H1 (cell line): Measurements from ENCODE around the gene TMPRSS13. TPM values are rescaled to one million over a fixed set of nuclear protein-coding genes. Genes with fewer than 3 reads are reported as not detected.

ENCODE experiments used
- CTCF ChIA-PET: fragments of 300-600 bp; sonication (Branson Sonifier 250); formaldehyde crosslinking; loops from one replicate; lab custom pipeline; 2021; ENCODE audit not compliant: partially characterized antibody; lab: Charles Lee
- POLR2A ChIA-PET: fragments of 300-600 bp; sonication (Branson Sonifier 250); formaldehyde crosslinking; loops from one replicate; lab custom pipeline; 2021; ENCODE audit warnings: inconsistent platforms; ENCODE audit not compliant: partially characterized antibody; lab: Charles Lee
- DNase-seq, 2 experiments: peaks; one replicate each; pipeline versions ENCODE4 v3.0.0 to v3.0.0-alpha.2; 2010 to 2022; ENCODE audit warnings: low spot score in 2 of 2, low read depth in 1 of 2, mixed read lengths in 1 of 2
- FAIRE-seq: peaks from 2 replicates; lab custom pipeline; 2011; peaks lifted over from hg19 to GRCh38; lab: Jason Lieb, UNC
- H2AFZ ChIP-seq: 2 replicates; pipeline ENCODE4 v1.8.1; 2012; ENCODE audit warnings: low read length, inconsistent platforms
- H2AK5ac ChIP-seq: 2 replicates; pipeline ENCODE4 v1.6.1; 2013; ENCODE audit warnings: low read depth, low read length
- H2BK120ac ChIP-seq: replicated peaks from 2 replicates; pipeline ENCODE3; 2013; ENCODE audit warnings: low read depth, low read length, inconsistent platforms
- H2BK12ac ChIP-seq: 2 replicates; pipeline ENCODE4 v1.6.1; 2013; ENCODE audit warnings: low read depth, low read length
- H2BK15ac ChIP-seq: 2 replicates; pipeline ENCODE4 v1.6.1; 2013; ENCODE audit warnings: low read length
- H2BK20ac ChIP-seq: 2 replicates; pipeline ENCODE4 v1.6.1; 2013; ENCODE audit warnings: low read length
- H2BK5ac ChIP-seq: 2 replicates; pipeline ENCODE4 v1.6.1; 2013; ENCODE audit warnings: low read depth, low read length
- H3K14ac ChIP-seq: 2 replicates; pipeline ENCODE4 v1.6.1; 2013; ENCODE audit warnings: inconsistent platforms; ENCODE audit not compliant: insufficient read length
- H3K18ac ChIP-seq: 2 replicates; pipeline ENCODE4 v1.6.1; 2013; ENCODE audit warnings: low read length; ENCODE audit errors: extremely low read depth
- H3K23ac ChIP-seq: 2 replicates; pipeline ENCODE4 v1.6.1; 2013; ENCODE audit warnings: inconsistent platforms; ENCODE audit not compliant: insufficient read length
- H3K23me2 ChIP-seq: 2 replicates; pipeline ENCODE4 v1.6.1; 2013; ENCODE audit warnings: low read depth, low read length
- H3K27ac ChIP-seq: 2 replicates; pipeline ENCODE4 v1.6.1; 2011; ENCODE audit warnings: low read depth, low read length, inconsistent platforms
- H3K27me3 ChIP-seq, 4 experiments: replicated peaks in 1 of 4; 1 replicate in 1 of 4; 2 replicates in 3 of 4; pipeline versions ENCODE4 v1.6.1 to v1.8.1; 2011 to 2013; ENCODE audit warnings: low read length in 3 of 4, mild to moderate bottlenecking in 3 of 4, inconsistent platforms in 2 of 4, mixed read lengths in 2 of 4, moderate library complexity in 1 of 4; ENCODE audit not compliant: control insufficient read depth in 3 of 4, insufficient read depth in 3 of 4; ENCODE audit errors: extremely low read depth in 1 of 4
- H3K36me3 ChIP-seq, 4 experiments: 2 replicates each; pipeline versions ENCODE4 v1.6.1 to v1.8.1; 2011 to 2013; ENCODE audit warnings: mild to moderate bottlenecking in 4 of 4, low read length in 3 of 4, moderate library complexity in 2 of 4, control low read depth in 1 of 4, inconsistent platforms in 1 of 4; ENCODE audit not compliant: insufficient read depth in 4 of 4, control insufficient read depth in 2 of 4
- H3K4ac ChIP-seq: replicated peaks from 2 replicates; pipeline ENCODE3; 2013; ENCODE audit warnings: low read length, low read depth, mixed read lengths, inconsistent platforms; ENCODE audit not compliant: insufficient read length
- H3K4me1 ChIP-seq, 4 experiments: replicated peaks in 1 of 4; 1 replicate in 1 of 4; 2 replicates in 3 of 4; pipeline versions ENCODE4 v1.6.1 to v1.8.1; 2011 to 2013; ENCODE audit warnings: low read length in 3 of 4, inconsistent platforms in 2 of 4, mixed read lengths in 1 of 4; ENCODE audit not compliant: insufficient read depth in 4 of 4, control insufficient read depth in 3 of 4
- H3K4me2 ChIP-seq, 2 experiments: 2 replicates each; pipeline versions ENCODE4 v1.6.1 to v1.8.1; 2011 to 2013; ENCODE audit warnings: low read depth in 2 of 2, low read length in 2 of 2, control low read depth in 1 of 2, inconsistent platforms in 1 of 2, mild to moderate bottlenecking in 1 of 2; ENCODE audit not compliant: insufficient read depth in 1 of 2
- H3K4me3 ChIP-seq, 4 experiments: fragments of 200-600, 300-600 bp in 1 of 4; sonication (generic), shearing (Covaris generic), sonication (Bioruptor Twin) in 1 of 4; 2 replicates each; pipeline versions ENCODE4 v1.5.1 to v1.8.1; 2011 to 2016; ENCODE audit warnings: low read length in 4 of 4, low read depth in 3 of 4, control low read depth in 2 of 4, inconsistent platforms in 2 of 4, mild to moderate bottlenecking in 2 of 4, mixed read lengths in 1 of 4, moderate library complexity in 1 of 4; ENCODE audit not compliant: insufficient read depth in 2 of 4; ENCODE audit errors: extremely low read depth in 1 of 4
- H3K56ac ChIP-seq: replicated peaks from 2 replicates; pipeline ENCODE3; 2013; ENCODE audit warnings: low read depth, mild to moderate bottlenecking, mixed read lengths, low read length, inconsistent platforms; ENCODE audit not compliant: insufficient read length
- H3K79me1 ChIP-seq: 2 replicates; pipeline ENCODE4 v1.6.1; 2013; ENCODE audit warnings: low read depth, low read length, control low read depth
- H3K79me2 ChIP-seq, 2 experiments: 2 replicates each; pipeline versions ENCODE4 v1.6.1 to v1.8.1; 2012 to 2013; ENCODE audit warnings: low read length in 2 of 2, mild to moderate bottlenecking in 2 of 2, inconsistent platforms in 1 of 2; ENCODE audit not compliant: insufficient read depth in 2 of 2, control insufficient read depth in 1 of 2
- H3K9ac ChIP-seq, 4 experiments: replicated peaks in 1 of 4; 1 replicate in 1 of 4; 2 replicates in 3 of 4; pipeline versions ENCODE4 v1.6.1 to v1.8.1; 2011 to 2013; ENCODE audit warnings: low read depth in 3 of 4, low read length in 3 of 4, control low read depth in 2 of 4, mild to moderate bottlenecking in 2 of 4, moderate library complexity in 2 of 4, inconsistent platforms in 1 of 4; ENCODE audit errors: extremely low read depth in 1 of 4
- H3K9me3 ChIP-seq, 2 experiments: 2 replicates each; pipeline versions ENCODE4 v1.6.1 to v1.8.1; 2012 to 2013; ENCODE audit warnings: mild to moderate bottlenecking in 2 of 2, moderate library complexity in 2 of 2, control low read depth in 1 of 2, inconsistent platforms in 1 of 2, low read depth in 1 of 2, low read length in 1 of 2, mixed read lengths in 1 of 2; ENCODE audit not compliant: insufficient read depth in 2 of 2
- H4K20me1 ChIP-seq, 2 experiments: replicated peaks in 1 of 2; 2 replicates each; pipeline versions ENCODE3 to v1.8.1; 2011 to 2013; ENCODE audit warnings: inconsistent platforms in 2 of 2, low read length in 2 of 2, mild to moderate bottlenecking in 1 of 2; ENCODE audit not compliant: insufficient read depth in 2 of 2, control insufficient read depth in 1 of 2
- H4K5ac ChIP-seq: 2 replicates; pipeline ENCODE4 v1.6.1; 2013; ENCODE audit warnings: low read length, low read depth, mixed read lengths, inconsistent platforms; ENCODE audit not compliant: insufficient read length
- H4K8ac ChIP-seq: 2 replicates; pipeline ENCODE4 v1.8.0; 2013; ENCODE audit warnings: mild to moderate bottlenecking, moderate library complexity, low read length, inconsistent platforms; ENCODE audit not compliant: insufficient read depth; ENCODE audit errors: extremely low read depth
- H4K91ac ChIP-seq: replicated peaks from 2 replicates; pipeline ENCODE3; 2013; ENCODE audit warnings: low read length, mixed read lengths, inconsistent platforms; ENCODE audit not compliant: insufficient read length
- CEBPB ChIP-seq: IDR thresholded peaks from 2 replicates; pipeline ENCODE4 v1.6.1; 2012; ENCODE audit warnings: low read depth, low read length
- EZH2 ChIP-seq: fragments of 200-600 bp; sonication (generic); IDR thresholded peaks from 2 replicates; pipeline ENCODE4 v1.7.1; 2012; ENCODE audit warnings: low read depth, mild to moderate bottlenecking, moderate library complexity, low read length, inconsistent platforms; ENCODE audit not compliant: severe bottlenecking
- GABPA ChIP-seq: IDR thresholded peaks from 2 replicates; pipeline ENCODE4 v1.6.1; 2011; ENCODE audit warnings: mild to moderate bottlenecking, low read length, moderate library complexity, borderline replicate concordance; ENCODE audit not compliant: insufficient read depth
- NRF1 ChIP-seq: IDR thresholded peaks from 2 replicates; pipeline ENCODE4 v1.6.1; 2011; ENCODE audit warnings: mild to moderate bottlenecking, low read depth, low read length, improper control_type of control experiment
- PHF8 ChIP-seq: fragments of 200-600 bp; sonication (generic); conservative IDR thresholded peaks from 2 replicates; pipeline ENCODE4 v1.7.1; 2012; ENCODE audit warnings: low read depth, mild to moderate bottlenecking, inconsistent platforms, low read length, moderate library complexity
- POLR2AphosphoS5 ChIP-seq: IDR thresholded peaks from 2 replicates; pipeline ENCODE4 v1.6.1; 2011; ENCODE audit warnings: low read depth, low read length
- RXRA ChIP-seq: IDR thresholded peaks from 2 replicates; pipeline ENCODE4 v1.6.1; 2011; ENCODE audit warnings: low read depth, mild to moderate bottlenecking, low read length, moderate library complexity; ENCODE audit not compliant: insufficient read depth
- TAF7 ChIP-seq: optimal IDR thresholded peaks from 2 replicates; pipeline ENCODE3; 2011; ENCODE audit warnings: low read depth, mild to moderate bottlenecking, inconsistent platforms, low read length, moderate library complexity, borderline replicate concordance
- WGBS, 2 experiments: shearing (Covaris generic) in 1 of 2; methylation state at CpG; one replicate each; pipeline versions ENCODE4 v1.1.6 to v1.1.7; 2013 to 2015; ENCODE audit warnings: low lambda C conversion rate in 2 of 2, mixed read lengths in 2 of 2, inconsistent platforms in 1 of 2, low coverage in 1 of 2, missing lambda C conversion rate in 1 of 2; ENCODE audit not compliant: insufficient replicate concordance in 2 of 2, insufficient coverage in 1 of 2, insufficient read length in 1 of 2; ENCODE audit errors: extremely low coverage in 1 of 2, missing lambda C conversion rate in 1 of 2; 5-methylcytosine and 5-hydroxymethylcytosine counted together
- polyA plus RNA-seq, 7 experiments: library from polyadenylated mRNA; depleted of rRNA in 3 of 7; stranded (reverse) in 5 of 7; unstranded in 2 of 7; fragments of >200 nt in 5 of 7; fragments of 200-250 nt in 2 of 7; gene quantifications; 1 replicate in 5 of 7; 2 replicates in 1 of 7; 4 replicates in 1 of 7; pipeline versions ENCODE4 v1.2.1 to v1.2.3, GENCODE V29; 2011 to 2013; ENCODE audit warnings: missing spikeins in 2 of 7, mixed read lengths in 2 of 7
- total RNA-seq: library from RNA; stranded (reverse); fragmentation: NEBNext Ultra II Directional; extraction: Animal tissue kit (Norgen Biotek cat#: 25700); gene quantifications from 2 replicates; pipeline ENCODE4 v1.2.1, GENCODE V29; 2021

TMPRSS13 gene
- total and polyA plus RNA-seq, 2 of the 8 experiments (the other 6 are each of a cell fraction or from before 2014, with no cell fraction given): 0.61 to 0.79 TPM

- H2BK5ac ChIP-seq: no peak overlapping the region
- H2BK15ac ChIP-seq: no peak overlapping the region
- H4K20me1 ChIP-seq: no peaks in the 10 kb centered on the region
- H2BK120ac ChIP-seq: no peak overlapping the region
- no peak overlapping the region for H4K8ac ChIP-seq
- no peaks in the 10 kb centered on the region for H3K23me2 ChIP-seq
- H4K5ac ChIP-seq: no peak overlapping the region
- H3K79me1 ChIP-seq: no peaks in the 10 kb centered on the region; the same call in 1 of the 2 replicates
- no peak overlapping the region for H3K9ac ChIP-seq
- no peak overlapping the region for H2AFZ ChIP-seq
- ChIA-PET CTCF (interaction anchor here (0.7 to 12.4 kb wide), 13 partner anchors 8 to 174 kb away, joined by 3 to 134 read pairs (median 4); partner anchors contain the start of gene TMPRSS13), POLR2A (interaction anchor here (1.0 kb wide), 1 partner anchor 15 kb away, joined by 3 read pairs; no protein-coding TSS in a partner anchor)
- DNase-seq: peak in 1 of 2 experiments; percentile 19
- no peaks in the 10 kb centered on the region for H3K27me3 ChIP-seq
- H3K36me3 ChIP-seq: no peaks in the 10 kb centered on the region
- H3K4me2 ChIP-seq: no peak overlapping the region
- no peak overlapping the region for H3K23ac ChIP-seq
- H2AK5ac ChIP-seq: no peak overlapping the region
- H3K14ac ChIP-seq: no peak overlapping the region
- no peak overlapping the region for H3K4me3 ChIP-seq
- no peaks in the 10 kb centered on the region for H3K9me3 ChIP-seq
- FAIRE-seq: no peak
- H3K56ac ChIP-seq: no peak overlapping the region
- TF ChIP-seq TAF7 (no peak), NRF1 (no peak), PHF8 (no peak), GABPA (no peak), EZH2 (no peak), CEBPB (no peak), RXRA (no peak), POLR2AphosphoS5 (no peak)
- H4K91ac ChIP-seq: no peak overlapping the region
- H3K27ac ChIP-seq: no peak overlapping the region
- H2BK20ac ChIP-seq: no peak overlapping the region
- no peaks in the 10 kb centered on the region for H3K4me1 ChIP-seq
- WGBS, 2 experiments: 79% methylated on average over 3 of the region's 3 CpGs; no CpG with 5 or more reads in 1 of the 2 experiments
- no peak overlapping the region for H3K4ac ChIP-seq
- no peak overlapping the region for H2BK12ac ChIP-seq
- H3K18ac ChIP-seq: no peak overlapping the region
- no peaks in the 10 kb centered on the region for H3K79me2 ChIP-seq
Observed at GRCh38 chr11:117953024-117953671, 23.9 kb upstream of the TMPRSS13 start.
